H9 (cell line): ENCODE measurements around the gene ST14. TPM values are rescaled to one million over a fixed set of nuclear protein-coding genes. Genes with fewer than 3 reads are reported as not detected.

Experiments
- DNase-seq: peaks from one replicate; pipeline ENCODE4 v3.0.0-alpha.2; 2017
- H2AFZ ChIP-seq: one replicate; pipeline ENCODE4 v1.6.1; 2013; ENCODE audit warnings: mild to moderate bottlenecking, low read length, control low read depth, moderate library complexity
- H2AK5ac ChIP-seq: 2 replicates; pipeline ENCODE4 v1.6.1; 2013; ENCODE audit warnings: low read length, control low read depth, mixed read lengths; ENCODE audit not compliant: insufficient read length
- H2BK120ac ChIP-seq: one replicate; pipeline ENCODE4 v1.6.1; 2013; ENCODE audit warnings: low read depth, mild to moderate bottlenecking, low read length, control low read depth, inconsistent platforms; ENCODE audit not compliant: poor library complexity, severe bottlenecking
- H2BK12ac ChIP-seq: 2 replicates; pipeline ENCODE4 v1.6.1; 2013; ENCODE audit warnings: low read length, control low read depth, mixed read lengths, low read depth; ENCODE audit not compliant: insufficient read length
- H2BK15ac ChIP-seq: 2 replicates; pipeline ENCODE4 v1.6.1; 2013; ENCODE audit warnings: low read depth, low read length, control low read depth
- H2BK20ac ChIP-seq: one replicate; pipeline ENCODE4 v1.6.1; 2013; ENCODE audit warnings: low read depth, mild to moderate bottlenecking, low read length, control low read depth, inconsistent platforms; ENCODE audit not compliant: poor library complexity, severe bottlenecking
- H2BK5ac ChIP-seq: 2 replicates; pipeline ENCODE4 v1.6.1; 2013; ENCODE audit warnings: low read length, control low read depth, mixed read lengths; ENCODE audit not compliant: insufficient read length
- H3K14ac ChIP-seq: 2 replicates; pipeline ENCODE4 v1.6.1; 2013; ENCODE audit warnings: low read length, control low read depth; ENCODE audit not compliant: insufficient read depth
- H3K18ac ChIP-seq: 2 replicates; pipeline ENCODE4 v1.6.1; 2013; ENCODE audit warnings: low read depth, mild to moderate bottlenecking, mixed read lengths, low read length, control low read depth; ENCODE audit not compliant: insufficient read length
- H3K23ac ChIP-seq: 2 replicates; pipeline ENCODE4 v1.6.1; 2013; ENCODE audit warnings: low read length, control low read depth, mixed read lengths, low read depth; ENCODE audit not compliant: insufficient read length
- H3K23me2 ChIP-seq: 2 replicates; pipeline ENCODE4 v1.6.1; 2013; ENCODE audit warnings: low read depth, mild to moderate bottlenecking, mixed read lengths, low read length, control low read depth; ENCODE audit not compliant: insufficient read length, poor library complexity, severe bottlenecking
- H3K27ac ChIP-seq: 2 replicates; pipeline ENCODE4 v1.5.1; 2013; ENCODE audit warnings: low read length, control low read depth, mixed read lengths, low read depth; ENCODE audit not compliant: insufficient read length
- H3K27me3 ChIP-seq: 2 replicates; pipeline ENCODE4 v1.6.1; 2013; ENCODE audit warnings: low read length, control low read depth, inconsistent platforms; ENCODE audit not compliant: insufficient read depth
- H3K4ac ChIP-seq: 2 replicates; pipeline ENCODE4 v1.6.1; 2013; ENCODE audit warnings: low read depth, mild to moderate bottlenecking, control low read depth, inconsistent platforms, low read length, moderate library complexity
- H3K4me1 ChIP-seq: 2 replicates; pipeline ENCODE4 v1.6.1; 2013; ENCODE audit warnings: low read length, control low read depth, inconsistent platforms; ENCODE audit not compliant: insufficient read depth
- H3K4me2 ChIP-seq: 2 replicates; pipeline ENCODE4 v1.6.1; 2013; ENCODE audit warnings: low read length, control low read depth, mixed read lengths; ENCODE audit not compliant: insufficient read length, insufficient read depth
- H3K56ac ChIP-seq: 2 replicates; pipeline ENCODE4 v1.6.1; 2013; ENCODE audit warnings: low read depth, mild to moderate bottlenecking, mixed read lengths, low read length, control low read depth; ENCODE audit not compliant: insufficient read length
- H3K79me1 ChIP-seq: 2 replicates; pipeline ENCODE4 v1.6.1; 2013; ENCODE audit warnings: low read depth, mild to moderate bottlenecking, moderate library complexity, low read length, control low read depth, inconsistent platforms; ENCODE audit not compliant: insufficient read depth, poor library complexity, severe bottlenecking
- H3K79me2 ChIP-seq: 2 replicates; pipeline ENCODE4 v1.6.1; 2013; ENCODE audit warnings: low read length, control low read depth, inconsistent platforms; ENCODE audit not compliant: insufficient read depth
- H3K9ac ChIP-seq: 2 replicates; pipeline ENCODE4 v1.6.1; 2013; ENCODE audit warnings: low read length, control low read depth, mixed read lengths; ENCODE audit not compliant: insufficient read length; ENCODE audit errors: extremely low read depth
- H3K9me3 ChIP-seq: one replicate; pipeline ENCODE4 v1.6.1; 2013; ENCODE audit warnings: low read depth, low read length, inconsistent platforms; ENCODE audit not compliant: control insufficient read depth
- H3T11ph ChIP-seq: one replicate; pipeline ENCODE4 v1.6.1; 2013; ENCODE audit warnings: mild to moderate bottlenecking, low read length, control low read depth, inconsistent platforms
- H4K20me1 ChIP-seq: one replicate; pipeline ENCODE4 v1.6.1; 2013; ENCODE audit not compliant: control insufficient read depth, insufficient read length, insufficient read depth
- H4K5ac ChIP-seq: 2 replicates; pipeline ENCODE4 v1.6.1; 2013; ENCODE audit warnings: low read depth, mild to moderate bottlenecking, mixed read lengths, low read length, control low read depth; ENCODE audit not compliant: insufficient read length
- H4K8ac ChIP-seq: replicated peaks from 2 replicates; pipeline ENCODE4 v1.6.1; 2013; ENCODE audit warnings: low read length, control low read depth, mixed read lengths, low read depth; ENCODE audit not compliant: insufficient read length
- H4K91ac ChIP-seq: 2 replicates; pipeline ENCODE4 v1.6.1; 2013; ENCODE audit warnings: low read depth, mild to moderate bottlenecking, moderate library complexity, mixed read lengths, low read length, control low read depth; ENCODE audit not compliant: insufficient read length
- H3K27ac Mint-ChIP-seq, 3 experiments: 2 replicates in 2 of 3; 3 replicates in 1 of 3; pipeline ENCODE4 v1.8.0; 2020 to 2021; ENCODE audit warnings: mixed read lengths in 3 of 3, mild to moderate bottlenecking in 1 of 3, moderate library complexity in 1 of 3
- H3K27me3 Mint-ChIP-seq: 2 replicates; pipeline ENCODE4 v1.8.0; 2021; ENCODE audit warnings: low read depth, mild to moderate bottlenecking, moderate library complexity, mixed read lengths
- H3K36me3 Mint-ChIP-seq, 3 experiments: 2 replicates in 2 of 3; 3 replicates in 1 of 3; pipeline ENCODE4 v1.8.0; 2020 to 2021; ENCODE audit warnings: low read depth in 3 of 3, mixed read lengths in 3 of 3; ENCODE audit not compliant: insufficient read depth in 1 of 3
- H3K4me1 Mint-ChIP-seq, 2 experiments: 2 replicates each; pipeline ENCODE4 v1.8.0; 2020; ENCODE audit warnings: mixed read lengths in 2 of 2
- H3K4me3 Mint-ChIP-seq, 2 experiments: 2 replicates in 1 of 2; 3 replicates in 1 of 2; pipeline ENCODE4 v1.8.0; 2020 to 2021; ENCODE audit warnings: mild to moderate bottlenecking in 2 of 2, mixed read lengths in 2 of 2, moderate library complexity in 1 of 2
- H3K9me3 Mint-ChIP-seq, 2 experiments: 2 replicates in 1 of 2; 3 replicates in 1 of 2; pipeline ENCODE4 v1.8.0; 2020; ENCODE audit warnings: mild to moderate bottlenecking in 2 of 2, mixed read lengths in 2 of 2, moderate library complexity in 1 of 2
- CTCF ChIP-seq: fragments of 200-600 bp; sonication (generic); conservative IDR thresholded peaks from 3 replicates; pipeline ENCODE4 v1.8.0; 2021; ENCODE audit warnings: antibody characterized with exemption, mild to moderate bottlenecking
- WGBS: extraction: QIAGEN DNeasy Blood & Tissue Kit; methylation state at CpG from one replicate; pipeline ENCODE4 v1.1.7; 2013; ENCODE audit warnings: missing lambda C conversion rate, low lambda C conversion rate, mixed read lengths; ENCODE audit not compliant: insufficient read length; ENCODE audit errors: extremely low coverage; 5-methylcytosine and 5-hydroxymethylcytosine counted together
- total RNA-seq: library from RNA; stranded (reverse); gene quantifications from 2 replicates; pipeline ENCODE4 v1.2.1, GENCODE V29; 2021

ST14 gene
- total RNA-seq, 1 experiment from 2014 or later = 22.4 TPM

DNA sequence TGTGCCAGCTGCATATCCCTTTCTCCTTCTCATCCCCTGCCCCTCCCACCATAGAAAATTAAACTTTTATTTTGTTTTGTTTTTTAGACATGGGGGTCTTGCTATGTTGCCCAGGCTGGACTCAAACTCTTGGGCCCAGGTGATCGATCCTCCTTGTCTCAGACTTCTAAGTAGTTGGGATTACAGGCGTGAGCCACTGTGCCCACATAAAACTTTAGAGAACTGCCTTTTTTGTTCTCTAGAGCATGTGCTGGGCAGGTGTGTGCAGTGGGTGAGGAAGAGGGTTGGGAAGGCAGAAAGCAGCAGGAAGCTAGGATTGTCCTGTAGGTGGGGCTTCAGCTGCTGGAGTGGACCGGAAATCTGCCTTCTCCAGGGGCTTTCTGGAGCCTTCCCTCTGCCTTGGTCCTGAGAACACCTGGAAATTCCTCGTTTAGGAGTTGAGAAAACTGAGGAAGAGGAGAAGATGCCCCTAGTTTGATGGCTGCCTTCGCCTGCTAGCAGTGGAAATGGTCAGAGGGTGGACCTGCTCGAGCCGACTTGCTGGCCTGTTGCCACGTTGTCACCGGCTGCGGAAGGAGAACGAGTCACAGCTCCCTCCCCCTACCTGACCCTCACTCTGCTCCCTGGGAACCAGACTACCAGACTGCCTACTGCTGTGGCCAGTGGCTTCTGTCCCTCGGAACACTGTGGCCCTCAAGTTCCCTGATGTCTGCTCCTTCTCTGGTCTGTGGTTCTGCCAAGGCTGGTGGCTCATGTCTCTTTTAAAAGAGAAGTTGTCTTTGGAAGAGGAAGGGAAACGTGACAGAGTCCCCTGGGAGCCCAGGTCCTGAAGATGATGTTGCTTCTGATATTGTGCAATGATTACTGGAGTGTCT lies 4.0 kb downstream of the ST14 start:
- H3K27ac ChIP-seq = no peak overlapping the region
- peaks cover 16% of the 10 kb centered on the region; the same call in 1 of the 2 replicates for H3K27me3 ChIP-seq
- H2BK120ac ChIP-seq = no peak overlapping the region
- no peaks in the 10 kb centered on the region for H3K4me1 ChIP-seq
- Mint-ChIP-seq H3K27ac (no peak overlapping the region), H3K27me3 (peaks cover 74% of the 10 kb centered on the region), H3K4me1 (peaks cover 24 to 30% of the 10 kb centered on the region in 2 experiments), H3K9me3 (no peaks in the 10 kb centered on the region; a peak in 1 of 5 replicates), H3K4me3 (no peak overlapping the region), H3K36me3 (no peaks in the 10 kb centered on the region; a peak in 2 of 7 replicates)
- H3K79me1 ChIP-seq = no peaks in the 10 kb centered on the region
- no peak overlapping the region for H3K4me2 ChIP-seq
- H3K18ac ChIP-seq = no peak overlapping the region
- no peak overlapping the region for H3K9ac ChIP-seq
- no peak for DNase-seq
- no peak overlapping the region for H2BK20ac ChIP-seq
- no peak overlapping the region for H3K14ac ChIP-seq
- H2AK5ac ChIP-seq = no peak overlapping the region
- no peak overlapping the region for H3K4ac ChIP-seq
- no peak overlapping the region for H2BK15ac ChIP-seq
- H2BK12ac ChIP-seq = no peak overlapping the region
- no peak; the same call in 2 of the 3 replicates for TF ChIP-seq CTCF
- no peak overlapping the region for H4K91ac ChIP-seq
- peaks cover 8% of the 10 kb centered on the region for H3K23me2 ChIP-seq
- no peak overlapping the region for H3K56ac ChIP-seq
- no peaks in the 10 kb centered on the region for H4K20me1 ChIP-seq
- no peak overlapping the region for H3K23ac ChIP-seq
- no peaks in the 10 kb centered on the region for H3K9me3 ChIP-seq
- no peak overlapping the region for H2BK5ac ChIP-seq
- H4K5ac ChIP-seq = no peak overlapping the region
- no CpG with 5 or more reads among the region's 13 CpGs for WGBS
- no peak overlapping the region for H4K8ac ChIP-seq
- no peaks in the 10 kb centered on the region for H3K79me2 ChIP-seq
- H2AFZ ChIP-seq = no peak overlapping the region
- H3T11ph ChIP-seq = no peak overlapping the region
